Heart left ventricle (tissue), 16 donors: ENCODE results near the gene CCNY. TPM values are rescaled to one million over a fixed set of nuclear protein-coding genes. Genes with fewer than 3 reads are reported as not detected.

ENCODE experiments used
- ATAC-seq, 4 donors: fragments of 200-7000 bp; cut with Tn5 transposase; one replicate each; pipeline ENCODE4 v1.9.1; 2020 to 2022; ENCODE audit warnings: moderate library complexity in 4 of 4, mild to moderate bottlenecking in 3 of 4, moderate number of reproducible peaks in 1 of 4
- DNase-seq, 5 donors: peaks; one replicate each; pipeline ENCODE4 v3.0.0-alpha.2; 2020
- H3K27ac ChIP-seq, 12 donors: fragments of 200-600 bp; sonication (generic) in 4 of 12; one replicate each; pipeline versions ENCODE4 v1.5.0 to v1.8.0; 2016 to 2022; ENCODE audit warnings: mild to moderate bottlenecking in 2 of 12
- H3K27me3 ChIP-seq, 9 donors: fragments of 200-600 bp; sonication (generic) in 2 of 9; one replicate each; pipeline versions ENCODE4 v1.5.1 to v1.8.0; 2016 to 2022; ENCODE audit warnings: mild to moderate bottlenecking in 3 of 9
- H3K36me3 ChIP-seq, 9 donors: fragments of 200-600 bp; sonication (generic) in 2 of 9; one replicate each; pipeline versions ENCODE4 v1.5.0 to v1.8.0; 2018 to 2022; ENCODE audit warnings: mild to moderate bottlenecking in 2 of 9
- H3K4me1 ChIP-seq, 12 donors: fragments of 200-600 bp; sonication (generic) in 4 of 12; one replicate each; pipeline versions ENCODE4 v1.5.0 to v1.8.0; 2016 to 2022; ENCODE audit warnings: mild to moderate bottlenecking in 3 of 12
- H3K4me3 ChIP-seq, 12 donors: fragments of 200-600 bp; sonication (generic) in 4 of 12; one replicate each; pipeline versions ENCODE4 v1.5.0 to v1.8.0; 2017 to 2022; ENCODE audit warnings: mild to moderate bottlenecking in 9 of 12, moderate library complexity in 4 of 12
- H3K9me3 ChIP-seq, 12 donors: fragments of 200-600 bp; sonication (generic) in 4 of 12; one replicate each; pipeline versions ENCODE4 v1.5.0 to v1.8.0; 2016 to 2022; ENCODE audit warnings: mild to moderate bottlenecking in 1 of 12
- POLR2A ChIP-seq, 2 donors: fragments of 450-650 bp; IDR thresholded peaks; one replicate each; pipeline ENCODE4 v1.6.1; 2017; ENCODE audit warnings: antibody characterized with exemption in 2 of 2, mild to moderate bottlenecking in 2 of 2, moderate library complexity in 2 of 2
- WGBS, 4 donors: extraction: QIAGEN DNeasy Blood & Tissue Kit in 2 of 4; methylation state at CpG; one replicate each; pipeline versions ENCODE4 v1.1.5 to v1.1.7; 2013 to 2018; 5-methylcytosine and 5-hydroxymethylcytosine counted together
- intact Hi-C, 10 donors: fragments of 100-400 bp; cut with DNase I; formaldehyde crosslinking; loops; one replicate each; pipeline versions ENCODE4 v1.11.1 to v1.14.2; 2022
- polyA plus RNA-seq, 2 donors: library from polyadenylated mRNA; stranded (reverse); fragments of 200-250 nt; gene quantifications; one replicate each; pipeline ENCODE4 v1.2.3, GENCODE V29; 2013
- total RNA-seq, 9 donors: library from RNA; depleted of rRNA in 2 of 9; stranded (reverse); fragments of >200 nt in 2 of 9; fragmentation: NEBNext Ultra II Directional in 3 of 9; extraction: Animal tissue kit (Norgen Biotek cat#: 25700) in 3 of 9; gene quantifications; one replicate each; pipeline versions ENCODE4 v1.1.0 to v1.2.4, GENCODE V29; 2016 to 2023
- TF ChIP-seq, protein P1 (sequence below), 12 donors: fragments of 200-600 bp; sonication (generic) in 4 of 12; IDR thresholded peaks; one replicate each; pipeline versions ENCODE4 v1.5.0 to v1.8.0; 2018 to 2022; ENCODE audit warnings: antibody characterized with exemption in 12 of 12, mild to moderate bottlenecking in 5 of 12
- donor health status: ischemic (EF 13 %, LVEDD 7.1; RV severe dilation, severe dysfunction).
- donor health status: healthy with polysubstance abuse.
- donor health status: DM: no; HTN: yes; CAD: no.
- donor health status: DM: no; HTN: no; CAD: no.
- donor health status: ischemic (EF 25% LVEDD 6.9; RV normal size, moderate dysfunction).
- donor health status: ischemic (EF 25% LVEDD 5.7; RV mildly dilated, moderate dysfunction).
- donor health status: healthy.
- donor health status: DM: yes; HTN: yes; CAD: no.
- donor health status: ischemic (EF 35%, LVEDD 5.7; RV mildly dilated, moderate dysfunction).
- donor health status: nonischemic (EF 11% LVEDD 7.7; RV severe dilation, severe dysfunction).
- donor health status: DM: yes; HTN: yes; CAD: no.
- donor health status: PGD.
- donor health status: ischemic (EF 29% LVEDD 5.4; RV normal size, mild dysfunction).
- donor health status: nonischemic (EF 23%, LVEDD 6.1; RV moderate dilation, normal function).

Gene CCNY
- total and polyA plus RNA-seq, 11 donors = 26.4 to 106 (median 80.7) TPM

DNA sequence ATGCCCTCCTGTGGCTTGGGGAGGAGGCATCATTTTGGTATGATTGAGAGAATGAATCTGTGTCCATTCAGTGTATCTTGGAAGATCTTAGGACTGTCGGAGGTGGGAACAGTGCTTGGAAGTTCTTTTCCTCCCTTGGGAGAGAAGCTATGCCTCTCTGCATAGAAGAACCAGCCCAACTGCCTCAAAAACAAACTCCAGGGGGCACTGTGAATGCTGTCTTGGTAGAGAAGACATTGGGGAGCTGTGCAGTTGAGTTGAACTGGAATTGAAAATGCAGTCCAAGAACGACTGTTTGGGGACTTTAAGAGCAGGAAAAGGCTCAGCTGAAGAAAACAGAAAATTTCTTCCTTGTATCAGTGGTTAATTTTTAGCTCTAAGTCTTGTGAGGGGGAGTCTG lies 263.9 kb downstream of the CCNY start:
- intact Hi-C loops = loop anchor here in 1 of 10 donors (10.0 kb wide), 1 partner anchor 355 kb away; no protein-coding TSS in a partner anchor

DNA sequence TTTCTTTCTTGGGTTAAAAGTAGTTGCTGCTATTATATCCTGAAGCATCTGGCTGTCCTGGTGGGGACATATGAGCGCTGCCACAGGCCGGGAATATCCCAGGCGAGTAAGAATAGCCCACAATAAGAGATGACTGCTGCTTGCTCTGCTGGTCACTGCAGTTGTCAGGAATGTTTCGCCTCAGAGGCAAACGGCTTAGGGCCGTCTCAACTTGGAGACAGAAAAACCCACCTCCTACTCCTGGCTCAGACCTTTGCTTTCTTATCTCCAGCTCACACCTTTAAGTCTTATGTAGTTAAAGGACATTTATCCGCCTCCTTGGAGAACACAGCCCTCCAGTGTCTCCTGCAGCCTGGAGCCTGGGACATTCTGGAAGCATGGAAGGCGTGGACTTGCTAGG lies 268.9 kb downstream of the CCNY start, which contains the start of gene GJD4:
Gene GJD4 (plus strand): TSS at position 151 of the 400 bp plus-strand sequence. CDS start 227 bp downstream, at position 378.
- Histone ChIP-seq H3K4me1 (peaks cover 0 to 12% (median 2%) of the 10 kb centered on the region in 12 donors), H3K27ac (no peak within 1 kb of the TSS), H3K36me3 (no peaks in the 10 kb centered on the region), H3K4me3 (no peak within 1 kb of the TSS), H3K9me3 (peaks cover 0 to 4% (median 0%) of the 10 kb centered on the region in 12 donors), H3K27me3 (peaks cover 0 to 36% (median 22%) of the 10 kb centered on the region in 9 donors)
- ATAC-seq (no peak), DNase-seq (no peak)
- no peak for TF ChIP-seq POLR2A (IDR thresholded peaks at IDR 0.05)
- TF ChIP-seq, protein P1, sequence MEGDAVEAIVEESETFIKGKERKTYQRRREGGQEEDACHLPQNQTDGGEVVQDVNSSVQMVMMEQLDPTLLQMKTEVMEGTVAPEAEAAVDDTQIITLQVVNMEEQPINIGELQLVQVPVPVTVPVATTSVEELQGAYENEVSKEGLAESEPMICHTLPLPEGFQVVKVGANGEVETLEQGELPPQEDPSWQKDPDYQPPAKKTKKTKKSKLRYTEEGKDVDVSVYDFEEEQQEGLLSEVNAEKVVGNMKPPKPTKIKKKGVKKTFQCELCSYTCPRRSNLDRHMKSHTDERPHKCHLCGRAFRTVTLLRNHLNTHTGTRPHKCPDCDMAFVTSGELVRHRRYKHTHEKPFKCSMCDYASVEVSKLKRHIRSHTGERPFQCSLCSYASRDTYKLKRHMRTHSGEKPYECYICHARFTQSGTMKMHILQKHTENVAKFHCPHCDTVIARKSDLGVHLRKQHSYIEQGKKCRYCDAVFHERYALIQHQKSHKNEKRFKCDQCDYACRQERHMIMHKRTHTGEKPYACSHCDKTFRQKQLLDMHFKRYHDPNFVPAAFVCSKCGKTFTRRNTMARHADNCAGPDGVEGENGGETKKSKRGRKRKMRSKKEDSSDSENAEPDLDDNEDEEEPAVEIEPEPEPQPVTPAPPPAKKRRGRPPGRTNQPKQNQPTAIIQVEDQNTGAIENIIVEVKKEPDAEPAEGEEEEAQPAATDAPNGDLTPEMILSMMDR (IDR thresholded peaks at IDR 0.05) = no peak
- intact Hi-C loops = loop anchor here in 1 of 10 donors (10.0 kb wide), 1 partner anchor 360 kb away; no protein-coding TSS in a partner anchor
- WGBS, 4 donors = 58 to 70% (median 64%) methylated on average over 8 of the region's 8 CpGs

More for the DNA sequence above, 263.9 kb downstream of the CCNY start:
- Histone ChIP-seq H3K36me3 (no peaks in the 10 kb centered on the region), H3K4me1 (no peaks in the 10 kb centered on the region), H3K27me3 (peaks cover 0 to 4% (median 0%) of the 10 kb centered on the region in 9 donors), H3K4me3 (no peak overlapping the region), H3K27ac (no peak overlapping the region), H3K9me3 (peaks cover 0 to 4% (median 0%) of the 10 kb centered on the region in 12 donors)
- no peak for ATAC-seq
- 51 to 66% (median 57%) methylated on average over 2 of the region's 2 CpGs for WGBS, 4 donors
- DNase-seq = no peak
- TF ChIP-seq, protein P1 (IDR thresholded peaks at IDR 0.05) = peak in 1 of 12 donors; percentile 8
- no peak for TF ChIP-seq POLR2A (IDR thresholded peaks at IDR 0.05)

DNA sequence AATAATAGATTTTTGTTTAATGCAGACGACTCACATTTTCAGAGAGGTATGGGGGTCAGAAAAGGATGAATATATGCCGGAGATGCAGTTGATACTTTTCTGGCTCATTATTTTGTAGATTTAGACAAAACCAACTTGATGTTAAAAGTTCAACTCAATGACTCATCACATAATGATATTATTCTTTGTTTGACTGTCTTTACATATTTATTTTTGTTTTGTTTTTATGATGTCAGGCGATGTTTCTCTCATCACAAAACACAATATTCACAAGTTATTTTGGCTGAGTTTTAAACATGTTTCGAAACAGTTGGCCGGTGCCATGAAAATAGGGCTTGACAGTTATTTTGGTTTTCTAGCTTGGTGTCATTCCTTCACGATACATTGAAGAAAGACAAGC lies 270.1 kb downstream of the CCNY start:
- 81 to 89% (median 86%) methylated on average over 6 of the region's 6 CpGs for WGBS, 4 donors
- no peaks in the 10 kb centered on the region for H3K9me3 ChIP-seq
- TF ChIP-seq POLR2A (IDR thresholded peaks at IDR 0.05) = no peak
- TF ChIP-seq, protein P1 (IDR thresholded peaks at IDR 0.05) = no peak
- peaks cover 0 to 12% (median 2%) of the 10 kb centered on the region in 12 donors for H3K4me1 ChIP-seq
- H3K4me3 ChIP-seq = no peak overlapping the region
- H3K27ac ChIP-seq = no peak overlapping the region
- intact Hi-C loops = loop anchor here in 1 of 10 donors (10.0 kb wide), 1 partner anchor 362 kb away; no protein-coding TSS in a partner anchor
- peaks cover 0 to 36% (median 22%) of the 10 kb centered on the region in 9 donors for H3K27me3 ChIP-seq
- no peak for ATAC-seq
- no peaks in the 10 kb centered on the region for H3K36me3 ChIP-seq
- DNase-seq = no peak

DNA sequence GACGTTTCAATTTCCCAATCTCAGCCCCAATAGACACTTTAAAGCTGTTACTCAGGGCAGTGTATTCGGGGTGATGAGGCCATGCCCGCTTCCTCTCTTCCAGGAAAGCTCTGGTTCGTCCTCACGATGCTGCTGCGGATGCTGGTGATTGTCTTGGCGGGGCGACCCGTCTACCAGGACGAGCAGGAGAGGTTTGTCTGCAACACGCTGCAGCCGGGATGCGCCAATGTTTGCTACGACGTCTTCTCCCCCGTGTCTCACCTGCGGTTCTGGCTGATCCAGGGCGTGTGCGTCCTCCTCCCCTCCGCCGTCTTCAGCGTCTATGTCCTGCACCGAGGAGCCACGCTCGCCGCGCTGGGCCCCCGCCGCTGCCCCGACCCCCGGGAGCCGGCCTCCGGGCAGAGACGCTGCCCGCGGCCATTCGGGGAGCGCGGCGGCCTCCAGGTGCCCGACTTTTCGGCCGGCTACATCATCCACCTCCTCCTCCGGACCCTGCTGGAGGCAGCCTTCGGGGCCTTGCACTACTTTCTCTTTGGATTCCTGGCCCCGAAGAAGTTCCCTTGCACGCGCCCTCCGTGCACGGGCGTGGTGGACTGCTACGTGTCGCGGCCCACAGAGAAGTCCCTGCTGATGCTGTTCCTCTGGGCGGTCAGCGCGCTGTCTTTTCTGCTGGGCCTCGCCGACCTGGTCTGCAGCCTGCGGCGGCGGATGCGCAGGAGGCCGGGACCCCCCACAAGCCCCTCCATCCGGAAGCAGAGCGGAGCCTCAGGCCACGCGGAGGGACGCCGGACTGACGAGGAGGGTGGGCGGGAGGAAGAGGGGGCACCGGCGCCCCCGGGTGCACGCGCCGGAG lies 271.4 kb downstream of the CCNY start:
- H3K27me3 ChIP-seq = peaks cover 0 to 36% (median 26%) of the 10 kb centered on the region in 9 donors
- peak in 2 of 5 donors; percentile 26 to 59 for DNase-seq
- no peaks in the 10 kb centered on the region for H3K9me3 ChIP-seq
- no peak for TF ChIP-seq POLR2A (IDR thresholded peaks at IDR 0.05)
- TF ChIP-seq, protein P1 (IDR thresholded peaks at IDR 0.05) = no peak
- H3K4me1 ChIP-seq = peaks cover 0 to 12% (median 2%) of the 10 kb centered on the region in 12 donors
- peak in 2 of 4 donors; percentile 26 to 55 for ATAC-seq
- no peaks in the 10 kb centered on the region for H3K36me3 ChIP-seq
- intact Hi-C loops = loop anchor here in 1 of 10 donors (10.0 kb wide), 1 partner anchor 363 kb away; no protein-coding TSS in a partner anchor
- peak overlapping the region; percentile 37 to 62 (median 52) for H3K4me3 ChIP-seq
- H3K27ac ChIP-seq = no peak overlapping the region
- WGBS, 4 donors = 6 to 9% (median 8%) methylated on average over 65 to 78 of the region's 78 CpGs
